ENCODE data around the gene RPL18A. TPM values are rescaled to one million over a fixed set of nuclear protein-coding genes. Genes with fewer than 3 reads are reported as not detected.

The RPL18A gene
- total and polyA plus RNA-seq, 10 of the 15 experiments (the other 5 are each of a cell fraction or from before 2014, with no cell fraction given), result 1,181 to 3,774 (median 2,300) TPM

DNA sequence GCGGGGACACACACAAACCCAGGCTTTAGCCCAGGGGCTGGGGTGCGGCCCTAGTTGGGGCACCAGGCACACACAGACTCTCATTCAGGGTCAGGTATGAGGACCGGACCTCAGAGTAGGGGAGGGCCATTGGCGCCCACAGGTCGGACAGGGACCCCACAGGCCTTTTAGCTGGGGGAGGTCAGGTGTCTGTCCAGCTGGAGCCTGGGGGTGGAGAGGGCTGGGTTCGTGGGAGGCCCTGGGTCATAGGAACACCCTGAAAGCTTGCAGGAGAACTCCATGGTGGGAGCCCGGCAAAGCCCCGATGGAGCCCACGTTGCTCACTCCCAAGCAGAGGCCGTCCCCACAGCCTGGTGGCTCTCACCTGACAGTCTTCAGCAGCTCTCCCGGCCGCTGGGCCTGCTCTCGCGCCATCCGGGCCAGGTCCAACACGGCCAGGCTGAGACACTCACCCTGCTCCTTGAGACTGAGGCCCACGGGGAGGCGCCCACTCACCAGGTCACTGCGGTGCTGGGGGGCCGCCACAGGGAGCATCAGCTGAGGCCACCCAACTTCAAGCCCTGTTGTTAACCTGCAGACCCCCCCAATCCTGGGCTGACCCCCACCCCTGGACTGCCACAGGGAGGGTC lies 16.9 kb upstream of the RPL18A start:
- H3K9ac ChIP-seq (ENCODE audit: control insufficient read depth, insufficient read depth, low read length), result no peak overlapping the region
- in situ Hi-C loops (cut with MboI), result no loop called here
- H3K4me3 ChIP-seq, result no peak overlapping the region
- no peaks in the 10 kb centered on the region for H4K20me1 ChIP-seq (ENCODE audit: control insufficient read depth, insufficient read depth)
- no TSS peak for BruUV-seq (replicated peaks)
- H3K9me3 ChIP-seq (replicated peaks; ENCODE audit: control insufficient read depth, insufficient read depth, low read length), result no peaks in the 10 kb centered on the region; the same call in 2 of the 3 replicates
- TF ChIP-seq MEF2A (IDR thresholded peaks at IDR 0.05; ENCODE audit: insufficient read depth, low read depth, low read length) (no peak), CBFB (IDR thresholded peaks at IDR 0.05; ENCODE audit: low read depth) (no peak), DPF2 (IDR thresholded peaks at IDR 0.05) (no peak), ZSCAN29 (IDR thresholded peaks at IDR 0.05) (no peak), RB1 (IDR thresholded peaks at IDR 0.05; ENCODE audit: borderline replicate concordance) (no peak), JUND (IDR thresholded peaks at IDR 0.05; ENCODE audit: low read depth, low read length) (no peak), NBN (IDR thresholded peaks at IDR 0.05) (no peak), SIX5 (IDR thresholded peaks at IDR 0.05; ENCODE audit: low read depth, low read length, severe bottlenecking) (no peak)
- TF ChIP-seq, protein P1, sequence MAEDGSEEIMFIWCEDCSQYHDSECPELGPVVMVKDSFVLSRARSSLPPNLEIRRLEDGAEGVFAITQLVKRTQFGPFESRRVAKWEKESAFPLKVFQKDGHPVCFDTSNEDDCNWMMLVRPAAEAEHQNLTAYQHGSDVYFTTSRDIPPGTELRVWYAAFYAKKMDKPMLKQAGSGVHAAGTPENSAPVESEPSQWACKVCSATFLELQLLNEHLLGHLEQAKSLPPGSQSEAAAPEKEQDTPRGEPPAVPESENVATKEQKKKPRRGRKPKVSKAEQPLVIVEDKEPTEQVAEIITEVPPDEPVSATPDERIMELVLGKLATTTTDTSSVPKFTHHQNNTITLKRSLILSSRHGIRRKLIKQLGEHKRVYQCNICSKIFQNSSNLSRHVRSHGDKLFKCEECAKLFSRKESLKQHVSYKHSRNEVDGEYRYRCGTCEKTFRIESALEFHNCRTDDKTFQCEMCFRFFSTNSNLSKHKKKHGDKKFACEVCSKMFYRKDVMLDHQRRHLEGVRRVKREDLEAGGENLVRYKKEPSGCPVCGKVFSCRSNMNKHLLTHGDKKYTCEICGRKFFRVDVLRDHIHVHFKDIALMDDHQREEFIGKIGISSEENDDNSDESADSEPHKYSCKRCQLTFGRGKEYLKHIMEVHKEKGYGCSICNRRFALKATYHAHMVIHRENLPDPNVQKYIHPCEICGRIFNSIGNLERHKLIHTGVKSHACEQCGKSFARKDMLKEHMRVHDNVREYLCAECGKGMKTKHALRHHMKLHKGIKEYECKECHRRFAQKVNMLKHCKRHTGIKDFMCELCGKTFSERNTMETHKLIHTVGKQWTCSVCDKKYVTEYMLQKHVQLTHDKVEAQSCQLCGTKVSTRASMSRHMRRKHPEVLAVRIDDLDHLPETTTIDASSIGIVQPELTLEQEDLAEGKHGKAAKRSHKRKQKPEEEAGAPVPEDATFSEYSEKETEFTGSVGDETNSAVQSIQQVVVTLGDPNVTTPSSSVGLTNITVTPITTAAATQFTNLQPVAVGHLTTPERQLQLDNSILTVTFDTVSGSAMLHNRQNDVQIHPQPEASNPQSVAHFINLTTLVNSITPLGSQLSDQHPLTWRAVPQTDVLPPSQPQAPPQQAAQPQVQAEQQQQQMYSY (CRISPR knock-in tag; IDR thresholded peaks at IDR 0.05), result no peak
- peaks cover 14% of the 10 kb centered on the region for H3K4me1 ChIP-seq (ENCODE audit: control insufficient read depth, insufficient read depth, low read length)
- H2AFZ ChIP-seq (ENCODE audit: control insufficient read depth, low read depth, low read length), result no peak overlapping the region
- no peak overlapping the region for H3K4me2 ChIP-seq (ENCODE audit: control insufficient read depth, insufficient read depth)
- peaks cover 9 to 18% of the 10 kb centered on the region in 2 experiments for H3K36me3 ChIP-seq (ENCODE audit: control insufficient read depth in 2 of 2, insufficient read depth in 2 of 2, low read length in 1 of 2)
- RAD21 ChIA-PET (ENCODE audit: unreplicated experiment), result no interaction called here
- FAIRE-seq (no peak), DNase-seq (ENCODE audit: low read depth, low spot score) (no peak), ATAC-seq (no peak)
- whole genome bisulfite sequencing (ENCODE audit: insufficient coverage, insufficient replicate concordance, low lambda C conversion rate, missing lambda C conversion rate), result 99% methylated on average over 19 of the region's 20 CpGs
- POLR2A ChIA-PET, result no interaction called here
- peaks cover 28% of the 10 kb centered on the region for H3K79me2 ChIP-seq (ENCODE audit: control insufficient read depth, insufficient read depth, low read length)
- intact Hi-C loops (cut with micrococcal nuclease; ENCODE audit: unreplicated experiment), result no loop called here
- H3K27me3 ChIP-seq (replicated peaks in 1 of 2; ENCODE audit: control insufficient read depth in 2 of 2, insufficient read depth in 2 of 2, low read length in 1 of 2), result no peaks in the 10 kb centered on the region
- SMC1A ChIA-PET (ENCODE audit: uncharacterized antibody, unreplicated experiment), result no interaction called here
- no peak overlapping the region for H3K27ac ChIP-seq (ENCODE audit: control insufficient read depth, insufficient read depth)
- CTCF ChIA-PET, result interaction anchor here (1.0 kb wide), 1 partner anchor 347 kb away, joined by 3 read pairs; no protein-coding TSS in a partner anchor
